GM23248 (cell line): ENCODE data around the gene RPEL1. TPM values are rescaled to one million over a fixed set of nuclear protein-coding genes. Genes with fewer than 3 reads are reported as not detected.

Experiments used
- DNase-seq: peaks from one replicate; pipeline ENCODE4 v3.0.0-alpha.2; 2015
- H2AFZ ChIP-seq: fragments of 200-600 bp; sonication (generic); 2 replicates; pipeline ENCODE4 v1.6.1; 2016; ENCODE audit warnings: antibody characterized with exemption
- H3F3A ChIP-seq: fragments of 200-600 bp; sonication (generic); 2 replicates; pipeline ENCODE4 v1.6.1; 2016; ENCODE audit warnings: mild to moderate bottlenecking, antibody characterized with exemption, mixed run types; ENCODE audit not compliant: insufficient read depth
- H3K27ac ChIP-seq: fragments of 200-600 bp; sonication (generic); 2 replicates; pipeline ENCODE4 v1.5.1; 2016; ENCODE audit warnings: mild to moderate bottlenecking
- H3K27me3 ChIP-seq: fragments of 200-600 bp; sonication (generic); replicated peaks from 2 replicates; pipeline ENCODE4 v1.6.1; 2016; ENCODE audit warnings: mild to moderate bottlenecking; ENCODE audit not compliant: insufficient read depth
- H3K36me3 ChIP-seq: fragments of 200-600 bp; sonication (generic); 2 replicates; pipeline ENCODE4 v1.6.1; 2016; ENCODE audit warnings: low read depth, mild to moderate bottlenecking
- H3K4me1 ChIP-seq: fragments of 200-600 bp; sonication (generic); 2 replicates; pipeline ENCODE4 v1.6.1; 2016; ENCODE audit warnings: mild to moderate bottlenecking; ENCODE audit not compliant: insufficient read depth
- H3K4me2 ChIP-seq: fragments of 200-600 bp; sonication (generic); one replicate; pipeline ENCODE4 v1.6.1; 2016; ENCODE audit warnings: mild to moderate bottlenecking; ENCODE audit not compliant: unreplicated experiment
- H3K4me3 ChIP-seq: fragments of 200-600 bp; sonication (generic); 2 replicates; pipeline ENCODE4 v1.5.1; 2016; ENCODE audit warnings: mild to moderate bottlenecking
- H3K79me2 ChIP-seq: fragments of 200-600 bp; sonication (generic); 2 replicates; pipeline ENCODE4 v1.6.1; 2016; ENCODE audit warnings: mild to moderate bottlenecking; ENCODE audit not compliant: insufficient read depth
- H3K9ac ChIP-seq: fragments of 200-600 bp; sonication (generic); 2 replicates; pipeline ENCODE4 v1.6.1; 2016; ENCODE audit warnings: mild to moderate bottlenecking
- H3K9me2 ChIP-seq: fragments of 200-600 bp; sonication (generic); 2 replicates; pipeline ENCODE4 v1.6.1; 2016; ENCODE audit warnings: mixed run types, mild to moderate bottlenecking, moderate library complexity; ENCODE audit not compliant: insufficient read depth
- H3K9me3 ChIP-seq: fragments of 200-600 bp; sonication (generic); one replicate; pipeline ENCODE4 v1.6.1; 2017; ENCODE audit warnings: low read depth
- H4K20me1 ChIP-seq: fragments of 200-600 bp; sonication (generic); 2 replicates; pipeline ENCODE4 v1.6.0; 2016; ENCODE audit not compliant: insufficient read depth
- EZH2 ChIP-seq: fragments of 200-600 bp; sonication (generic); IDR thresholded peaks from 2 replicates; pipeline ENCODE4 v1.6.1; 2018; ENCODE audit warnings: antibody characterized with exemption, mild to moderate bottlenecking; ENCODE audit not compliant: insufficient read depth, poor library complexity, severe bottlenecking
- EZH2phosphoT487 ChIP-seq: fragments of 200-600 bp; sonication (generic); IDR thresholded peaks from 2 replicates; pipeline ENCODE4 v1.6.1; 2018; ENCODE audit warnings: antibody characterized with exemption, moderate library complexity, mild to moderate bottlenecking, low read depth; ENCODE audit not compliant: insufficient read depth
- WGBS, 2 experiments: methylation state at CpG; one replicate each; pipeline ENCODE4 v1.1.6; 2015 to 2017; ENCODE audit warnings: low lambda C conversion rate in 2 of 2, low coverage in 1 of 2; ENCODE audit errors: missing lambda C conversion rate in 2 of 2; 5-methylcytosine and 5-hydroxymethylcytosine counted together
- in situ Hi-C: fragments of 300-500 bp; cut with MboI; formaldehyde crosslinking; loops from 2 replicates; pipeline ENCODE4 v1.15.0; 2020
- polyA plus RNA-seq: library from polyadenylated mRNA; unstranded; fragments of >200 nt; fragmentation: Nextera tagmentation; extraction: Ambion mirVana; gene quantifications from 2 replicates; pipeline ENCODE4 v1.2.1, GENCODE V29; 2016
- total RNA-seq: library from RNA; depleted of rRNA; stranded (reverse); fragments of >200 nt; shearing (Covaris generic); gene quantifications from 2 replicates; pipeline ENCODE4 v1.2.3, GENCODE V29; 2014

The RPEL1 gene
- total and polyA plus RNA-seq, 2 experiments from 2014 or later, result 0.09 TPM; not detected in 1

GRCh38 chr10:103276251-103276895 lies 30.7 kb downstream of the RPEL1 start:
- in situ Hi-C loops, result no loop called here
- Histone ChIP-seq H3K9ac (no peak overlapping the region), H3K4me2 (no peak overlapping the region), H4K20me1 (no peaks in the 10 kb centered on the region), H2AFZ (no peak overlapping the region), H3K79me2 (no peaks in the 10 kb centered on the region), H3K27me3 (peaks cover 58% of the 10 kb centered on the region), H3K27ac (no peak overlapping the region), H3K4me3 (no peak overlapping the region), H3K4me1 (peaks cover 13% of the 10 kb centered on the region; the same call in 1 of the 2 replicates), H3K9me3 (no peaks in the 10 kb centered on the region), H3K9me2 (no peaks in the 10 kb centered on the region), H3F3A (peaks cover 7% of the 10 kb centered on the region), H3K36me3 (no peaks in the 10 kb centered on the region)
- WGBS, 2 experiments, result 20 to 23% methylated on average over 21 of the region's 21 CpGs
- no peak for DNase-seq
- TF ChIP-seq EZH2phosphoT487, result no peak
- no peak for TF ChIP-seq EZH2

GRCh38 chr10:103276896-103277712 lies 31.4 kb downstream of the RPEL1 start, which contains the start of gene INA:
Gene INA, plus strand, starts transcription at chr10:103277138. Its CDS starts 74 bp downstream, at chr10:103277212.
- Histone ChIP-seq H2AFZ (0 out of 2 replicates have a peak within 1 kb of the TSS, but pooled peaks have one; percentile 31), H4K20me1 (no peaks in the 10 kb centered on the region), H3K9ac (no peak within 1 kb of the TSS), H3F3A (peaks cover 7% of the 10 kb centered on the region), H3K27ac (no peak within 1 kb of the TSS), H3K27me3 (peaks cover 63% of the 10 kb centered on the region), H3K4me1 (peaks cover 13% of the 10 kb centered on the region; the same call in 1 of the 2 replicates), H3K79me2 (no peaks in the 10 kb centered on the region), H3K9me3 (no peaks in the 10 kb centered on the region), H3K9me2 (no peaks in the 10 kb centered on the region), H3K36me3 (no peaks in the 10 kb centered on the region), H3K4me2 (peak within 1 kb of the TSS; percentile 45), H3K4me3 (peak within 1 kb of the TSS; percentile 53)
- WGBS, 2 experiments, result 4 to 5% methylated on average over 65 to 89 of the region's 105 CpGs
- in situ Hi-C loops, result no loop called here
- TF ChIP-seq EZH2phosphoT487 (0 out of 2 replicates have a peak, but pooled peaks have one; percentile 49), EZH2 (no peak)
- DNase-seq, result peak; percentile 71

- H3F3A ChIP-seq, result peaks cover 7% of the 10 kb centered on the region
- 7 to 10% methylated on average over 58 to 67 of the region's 76 CpGs for WGBS, 2 experiments
- no peak overlapping the region for H3K27ac ChIP-seq
These were observed 32.2 kb downstream of the RPEL1 start for GRCh38 chr10:103277713-103278536.

GRCh38 chr10:103278537-103278823 lies 32.8 kb downstream of the RPEL1 start:
- in situ Hi-C loops, result no loop called here
- Histone ChIP-seq H3K4me3 (no peak overlapping the region), H3K36me3 (no peaks in the 10 kb centered on the region), H3K9ac (no peak overlapping the region), H3K27ac (no peak overlapping the region), H4K20me1 (no peaks in the 10 kb centered on the region), H3F3A (peaks cover 6% of the 10 kb centered on the region), H3K4me2 (no peak overlapping the region), H2AFZ (no peak overlapping the region), H3K27me3 (peaks cover 73% of the 10 kb centered on the region), H3K4me1 (peaks cover 4% of the 10 kb centered on the region; the same call in 1 of the 2 replicates), H3K9me2 (no peaks in the 10 kb centered on the region), H3K79me2 (no peaks in the 10 kb centered on the region), H3K9me3 (no peaks in the 10 kb centered on the region)
- TF ChIP-seq EZH2 (no peak), EZH2phosphoT487 (no peak)
- DNase-seq, result no peak
- WGBS, 2 experiments, result 23 to 26% methylated on average over 12 of the region's 12 CpGs

More at GRCh38 chr10:103277713-103278536, 32.2 kb downstream of the RPEL1 start:
- H3K9ac ChIP-seq, result no peak overlapping the region
- H3K4me1 ChIP-seq, result peaks cover 8% of the 10 kb centered on the region; the same call in 1 of the 2 replicates
- H4K20me1 ChIP-seq, result no peaks in the 10 kb centered on the region
- no peak overlapping the region for H3K4me2 ChIP-seq
- H3K79me2 ChIP-seq, result no peaks in the 10 kb centered on the region
- 0 out of 2 replicates have a peak overlapping the region, but pooled peaks have one; percentile 31 for H2AFZ ChIP-seq
- H3K27me3 ChIP-seq, result peaks cover 69% of the 10 kb centered on the region
- DNase-seq, result no peak
- H3K9me2 ChIP-seq, result no peaks in the 10 kb centered on the region
- no peaks in the 10 kb centered on the region for H3K9me3 ChIP-seq
- in situ Hi-C loops, result no loop called here
- peak overlapping the region; percentile 53 for H3K4me3 ChIP-seq
- no peak for TF ChIP-seq EZH2
- no peak for TF ChIP-seq EZH2phosphoT487
- no peaks in the 10 kb centered on the region for H3K36me3 ChIP-seq
